Measurements from ENCODE around the gene AGRN. TPM values are rescaled to one million over a fixed set of nuclear protein-coding genes. Genes with fewer than 3 reads are reported as not detected.

AGRN gene
- total RNA-seq, 1 experiment from 2014 or later, result 184 TPM

DNA sequence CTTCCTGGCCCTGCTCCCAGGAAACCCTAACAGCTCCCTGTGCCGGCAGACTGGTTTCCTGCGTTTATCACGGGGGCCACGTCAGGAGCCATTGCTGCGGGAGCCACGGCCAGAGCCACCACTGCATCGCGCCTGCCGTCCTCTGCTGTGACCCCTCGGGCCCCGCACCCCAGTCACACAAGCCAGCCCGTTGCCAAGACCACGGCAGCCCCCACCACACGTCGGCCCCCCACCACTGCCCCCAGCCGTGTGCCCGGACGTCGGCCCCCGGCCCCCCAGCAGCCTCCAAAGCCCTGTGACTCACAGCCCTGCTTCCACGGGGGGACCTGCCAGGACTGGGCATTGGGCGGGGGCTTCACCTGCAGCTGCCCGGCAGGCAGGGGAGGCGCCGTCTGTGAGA is 28.0 kb downstream of the AGRN start:
- DNase-seq (ENCODE audit: low spot score) (no peak), ATAC-seq (no peak)
- H3K4me1 Mint-ChIP-seq, result no peaks in the 10 kb centered on the region
- POLR2A ChIA-PET, result no interaction called here
- peaks cover 21% of the 10 kb centered on the region for H3K36me3 Mint-ChIP-seq
- no peak overlapping the region for H3K27ac Mint-ChIP-seq
- CTCF ChIA-PET, result interaction anchor here (0.8 kb wide), 1 partner anchor 11 kb away, joined by 3 read pairs; no protein-coding TSS in a partner anchor
- H3K9me3 Mint-ChIP-seq, result peaks cover 6% of the 10 kb centered on the region
- TF ChIP-seq, protein P1, sequence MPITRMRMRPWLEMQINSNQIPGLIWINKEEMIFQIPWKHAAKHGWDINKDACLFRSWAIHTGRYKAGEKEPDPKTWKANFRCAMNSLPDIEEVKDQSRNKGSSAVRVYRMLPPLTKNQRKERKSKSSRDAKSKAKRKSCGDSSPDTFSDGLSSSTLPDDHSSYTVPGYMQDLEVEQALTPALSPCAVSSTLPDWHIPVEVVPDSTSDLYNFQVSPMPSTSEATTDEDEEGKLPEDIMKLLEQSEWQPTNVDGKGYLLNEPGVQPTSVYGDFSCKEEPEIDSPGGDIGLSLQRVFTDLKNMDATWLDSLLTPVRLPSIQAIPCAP (CRISPR knock-in tag; IDR thresholded peaks at IDR 0.05), result no peak
- TF ChIP-seq STAT6 (CRISPR knock-in tag; conservative IDR thresholded peaks at IDR 0.05; ENCODE audit: low read depth), result no peak
- TF ChIP-seq ZNF232 (CRISPR knock-in tag; IDR thresholded peaks at IDR 0.05), result no peak
- TF ChIP-seq ZNF416 (CRISPR knock-in tag; IDR thresholded peaks at IDR 0.05), result no peak
- no peak for TF ChIP-seq KAT7 (CRISPR knock-in tag; IDR thresholded peaks at IDR 0.05; ENCODE audit: borderline replicate concordance)
- no peaks in the 10 kb centered on the region for H3K27me3 Mint-ChIP-seq (ENCODE audit: low read depth)
- H3K4me3 Mint-ChIP-seq, result no peak overlapping the region

GRCh38 chr1:1048765-1049164 is 28.8 kb downstream of the AGRN start:
- peaks cover 6% of the 10 kb centered on the region for H3K9me3 Mint-ChIP-seq
- no peak for ATAC-seq
- CTCF ChIA-PET, result no interaction called here

More at GRCh38 chr1:1048765-1049164, 28.8 kb downstream of the AGRN start:
- no peak for TF ChIP-seq CREB1 (CRISPR knock-in tag; IDR thresholded peaks at IDR 0.05)
- TF ChIP-seq NFATC4 (CRISPR knock-in tag; IDR thresholded peaks at IDR 0.05), result no peak
- no peak for TF ChIP-seq E2F4 (CRISPR knock-in tag; IDR thresholded peaks at IDR 0.05; ENCODE audit: borderline replicate concordance, low read depth)
- TF ChIP-seq, protein P2, sequence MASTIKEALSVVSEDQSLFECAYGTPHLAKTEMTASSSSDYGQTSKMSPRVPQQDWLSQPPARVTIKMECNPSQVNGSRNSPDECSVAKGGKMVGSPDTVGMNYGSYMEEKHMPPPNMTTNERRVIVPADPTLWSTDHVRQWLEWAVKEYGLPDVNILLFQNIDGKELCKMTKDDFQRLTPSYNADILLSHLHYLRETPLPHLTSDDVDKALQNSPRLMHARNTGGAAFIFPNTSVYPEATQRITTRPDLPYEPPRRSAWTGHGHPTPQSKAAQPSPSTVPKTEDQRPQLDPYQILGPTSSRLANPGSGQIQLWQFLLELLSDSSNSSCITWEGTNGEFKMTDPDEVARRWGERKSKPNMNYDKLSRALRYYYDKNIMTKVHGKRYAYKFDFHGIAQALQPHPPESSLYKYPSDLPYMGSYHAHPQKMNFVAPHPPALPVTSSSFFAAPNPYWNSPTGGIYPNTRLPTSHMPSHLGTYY (CRISPR knock-in tag; IDR thresholded peaks at IDR 0.05), result no peak
- TF ChIP-seq, protein P3, sequence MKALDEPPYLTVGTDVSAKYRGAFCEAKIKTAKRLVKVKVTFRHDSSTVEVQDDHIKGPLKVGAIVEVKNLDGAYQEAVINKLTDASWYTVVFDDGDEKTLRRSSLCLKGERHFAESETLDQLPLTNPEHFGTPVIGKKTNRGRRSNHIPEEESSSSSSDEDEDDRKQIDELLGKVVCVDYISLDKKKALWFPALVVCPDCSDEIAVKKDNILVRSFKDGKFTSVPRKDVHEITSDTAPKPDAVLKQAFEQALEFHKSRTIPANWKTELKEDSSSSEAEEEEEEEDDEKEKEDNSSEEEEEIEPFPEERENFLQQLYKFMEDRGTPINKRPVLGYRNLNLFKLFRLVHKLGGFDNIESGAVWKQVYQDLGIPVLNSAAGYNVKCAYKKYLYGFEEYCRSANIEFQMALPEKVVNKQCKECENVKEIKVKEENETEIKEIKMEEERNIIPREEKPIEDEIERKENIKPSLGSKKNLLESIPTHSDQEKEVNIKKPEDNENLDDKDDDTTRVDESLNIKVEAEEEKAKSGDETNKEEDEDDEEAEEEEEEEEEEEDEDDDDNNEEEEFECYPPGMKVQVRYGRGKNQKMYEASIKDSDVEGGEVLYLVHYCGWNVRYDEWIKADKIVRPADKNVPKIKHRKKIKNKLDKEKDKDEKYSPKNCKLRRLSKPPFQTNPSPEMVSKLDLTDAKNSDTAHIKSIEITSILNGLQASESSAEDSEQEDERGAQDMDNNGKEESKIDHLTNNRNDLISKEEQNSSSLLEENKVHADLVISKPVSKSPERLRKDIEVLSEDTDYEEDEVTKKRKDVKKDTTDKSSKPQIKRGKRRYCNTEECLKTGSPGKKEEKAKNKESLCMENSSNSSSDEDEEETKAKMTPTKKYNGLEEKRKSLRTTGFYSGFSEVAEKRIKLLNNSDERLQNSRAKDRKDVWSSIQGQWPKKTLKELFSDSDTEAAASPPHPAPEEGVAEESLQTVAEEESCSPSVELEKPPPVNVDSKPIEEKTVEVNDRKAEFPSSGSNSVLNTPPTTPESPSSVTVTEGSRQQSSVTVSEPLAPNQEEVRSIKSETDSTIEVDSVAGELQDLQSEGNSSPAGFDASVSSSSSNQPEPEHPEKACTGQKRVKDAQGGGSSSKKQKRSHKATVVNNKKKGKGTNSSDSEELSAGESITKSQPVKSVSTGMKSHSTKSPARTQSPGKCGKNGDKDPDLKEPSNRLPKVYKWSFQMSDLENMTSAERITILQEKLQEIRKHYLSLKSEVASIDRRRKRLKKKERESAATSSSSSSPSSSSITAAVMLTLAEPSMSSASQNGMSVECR (CRISPR knock-in tag; IDR thresholded peaks at IDR 0.05; ENCODE audit: borderline replicate concordance), result no peak
- TF ChIP-seq TEAD4 (CRISPR knock-in tag; IDR thresholded peaks at IDR 0.05), result no peak
- no peaks in the 10 kb centered on the region for H3K27me3 Mint-ChIP-seq (ENCODE audit: low read depth)
- peaks cover 22% of the 10 kb centered on the region for H3K36me3 Mint-ChIP-seq
- H3K4me3 Mint-ChIP-seq, result no peak overlapping the region
- no peak for DNase-seq (ENCODE audit: low spot score)
- no peak overlapping the region for H3K27ac Mint-ChIP-seq
- POLR2A ChIA-PET, result interaction anchor here (0.6 kb wide), 1 partner anchor 137 kb away, joined by 5 read pairs; no protein-coding TSS in a partner anchor
- no peaks in the 10 kb centered on the region for H3K4me1 Mint-ChIP-seq

Data from WTC11 (cell line).